T47D (cell line): Measurements from ENCODE around the gene DLX6.
"Not testable (repeated sequence)": the region's sequence is repeated elsewhere in the genome, so short reads cannot be mapped to it uniquely, and the experiment has no call there.

Experiments used
- DNase-seq, 2 experiments: peaks; one replicate each; pipeline versions ENCODE4 v3.0.0 to v3.0.0-alpha.2; 2011 to 2012; ENCODE audit warnings: low read depth in 1 of 2, low spot score in 1 of 2
- JUND ChIP-seq: IDR thresholded peaks from 2 replicates; pipeline ENCODE4 v1.6.1; 2012; ENCODE audit warnings: low read depth
- in situ Hi-C: cut with HindIII; loops from 2 replicates; pipeline ENCODE4 v1.10.0; 2016; ENCODE audit warnings: low sequenced_read_pairs, low pct_unique_long_range_greater_than_20kb

Gene DLX6

GRCh38 chr7:97025983-97026714 is 20.8 kb downstream of the DLX6 start:
- TF ChIP-seq JUND: no peak
- in situ Hi-C loops: no loop called here
- no peak for DNase-seq

GRCh38 chr7:97026715-97027426 is 21.5 kb downstream of the DLX6 start:
- in situ Hi-C loops: no loop called here
- no peak for DNase-seq
- TF ChIP-seq JUND: no peak

GRCh38 chr7:97027427-97028234 is 22.3 kb downstream of the DLX6 start:
- TF ChIP-seq JUND: no peak
- peak; percentile 57 to 78 for DNase-seq
- in situ Hi-C loops: no loop called here

GRCh38 chr7:97034213-97034852 is 29.0 kb downstream of the DLX6 start:
- DNase-seq, in situ Hi-C loops: not testable (repeated sequence)

GRCh38 chr7:97039374-97040065 is 34.2 kb downstream of the DLX6 start:
- DNase-seq: no peak
- no peak for TF ChIP-seq JUND
- in situ Hi-C loops: no loop called here

- TF ChIP-seq JUND: no peak
- in situ Hi-C loops: no loop called here
- DNase-seq: no peak
These were observed 37.9 kb downstream of the DLX6 start for GRCh38 chr7:97043281-97043680.
